RWPE1 (cell line): ENCODE data around the gene CATSPER3.

Experiments used
- CTCF ChIA-PET: fragments of 350-600 bp; sonication (Branson Sonifier 250); formaldehyde crosslinking; extraction: SDS; loops from one replicate; lab custom pipeline; 2021; lab: Yijun Ruan, JAX
- POLR2A ChIA-PET: fragments of 400-600 bp; formaldehyde crosslinking; extraction: SDS; loops from one replicate; lab custom pipeline; 2020; ENCODE audit warnings: antibody characterized with exemption; ENCODE audit not compliant: low non-redundant PET; lab: Yijun Ruan, JAX
- DNase-seq: peaks from one replicate; pipeline ENCODE4 v3.0.0; 2012; ENCODE audit warnings: low spot score
- H3K27ac ChIP-seq: fragments of 450-650 bp; 2 replicates; pipeline ENCODE4 v1.5.1; 2017
- CTCF ChIP-seq: fragments of 450-650 bp; conservative IDR thresholded peaks from 2 replicates; pipeline ENCODE4 v1.5.1; 2017; ENCODE audit warnings: low read depth, mild to moderate bottlenecking

CATSPER3 gene

GRCh38 chr5:134937526-134937925 lies 30.2 kb upstream of the CATSPER3 start:
- no peak for DNase-seq
- H3K27ac ChIP-seq, result no peak overlapping the region
- POLR2A ChIA-PET, result interaction anchor here (0.7 kb wide), 1 partner anchor 43 kb away, joined by 3 read pairs; no protein-coding TSS in a partner anchor
- CTCF ChIA-PET, result interaction anchor here (0.5 kb wide), 1 partner anchor 267 kb away, joined by 4 read pairs; no protein-coding TSS in a partner anchor
- no peak for TF ChIP-seq CTCF

GRCh38 chr5:134938030-134938429 lies 29.7 kb upstream of the CATSPER3 start:
- POLR2A ChIA-PET, result interaction anchor here (0.5 to 0.7 kb wide), 2 partner anchors 8 to 42 kb away, joined by 3 read pairs; no protein-coding TSS in a partner anchor
- CTCF ChIA-PET, result no interaction called here
- TF ChIP-seq CTCF, result no peak

GRCh38 chr5:134939500-134939899 lies 28.2 kb upstream of the CATSPER3 start:
- no peak overlapping the region for H3K27ac ChIP-seq
- no peak for DNase-seq
- ChIA-PET CTCF (interaction anchor here (0.5 to 0.8 kb wide), 5 partner anchors 8 to 212 kb away, joined by 3 to 5 read pairs (median 4); no protein-coding TSS in a partner anchor), POLR2A (no interaction called here)
- no peak for TF ChIP-seq CTCF

More at GRCh38 chr5:134938030-134938429, 29.7 kb upstream of the CATSPER3 start:
- no peak for DNase-seq
- H3K27ac ChIP-seq, result no peak overlapping the region

- CTCF ChIA-PET, result no interaction called here
- POLR2A ChIA-PET, result interaction anchor here (1.1 kb wide), 1 partner anchor 168 kb away, joined by 3 read pairs; no protein-coding TSS in a partner anchor
Measured at GRCh38 chr5:134943547-134943946, 24.2 kb upstream of the CATSPER3 start.

GRCh38 chr5:134944630-134945029 lies 23.1 kb upstream of the CATSPER3 start:
- TF ChIP-seq CTCF, result no peak
- CTCF ChIA-PET, result interaction anchor here (1.1 kb wide), 1 partner anchor 39 kb away, joined by 4 read pairs; no protein-coding TSS in a partner anchor
- DNase-seq, result no peak
- no peak overlapping the region for H3K27ac ChIP-seq
- POLR2A ChIA-PET, result interaction anchor here (1.1 kb wide), 1 partner anchor 167 kb away, joined by 3 read pairs; no protein-coding TSS in a partner anchor

More at GRCh38 chr5:134943547-134943946, 24.2 kb upstream of the CATSPER3 start:
- TF ChIP-seq CTCF, result no peak
- H3K27ac ChIP-seq, result no peak overlapping the region
- no peak for DNase-seq

- CTCF ChIA-PET, result interaction anchor here (1.0 to 1.1 kb wide), 2 partner anchors 39 to 376 kb away, joined by 3 to 4 read pairs; no protein-coding TSS in a partner anchor
- POLR2A ChIA-PET, result no interaction called here
- H3K27ac ChIP-seq, result no peak overlapping the region
- DNase-seq, result no peak
- TF ChIP-seq CTCF, result no peak
Measured at GRCh38 chr5:134945041-134945440, 22.7 kb upstream of the CATSPER3 start.
